Peyer's patch (tissue), 4 donors: ENCODE data around the gene TRAPPC2L.

Experiments
- CTCF ChIP-seq, 6 experiments: fragments of 450-650 bp in 4 of 6; fragments of 200-600 bp in 2 of 6; sonication (generic) in 1 of 6; IDR thresholded peaks; one replicate each; pipeline ENCODE4 v1.5.1; 2017 to 2019; ENCODE audit warnings: antibody characterized with exemption in 6 of 6, mild to moderate bottlenecking in 3 of 6, moderate library complexity in 1 of 6
- POLR2A ChIP-seq, 2 donors: fragments of 450-650 bp; IDR thresholded peaks; one replicate each; pipeline ENCODE4 v1.5.1; 2017; ENCODE audit warnings: antibody characterized with exemption in 2 of 2, mild to moderate bottlenecking in 2 of 2, moderate library complexity in 2 of 2

- no peak for TF ChIP-seq CTCF (IDR thresholded peaks at IDR 0.05)
- TF ChIP-seq POLR2A (IDR thresholded peaks at IDR 0.05) = no peak
These were observed 13.7 kb upstream of the TRAPPC2L start for GRCh38 chr16:88843256-88843655.
